HepG2 (cell line): ENCODE data around the gene PKIB. TPM values are rescaled to one million over a fixed set of nuclear protein-coding genes. Genes with fewer than 3 reads are reported as not detected.

Experiments
- ATAC-seq: fragments of 200-7000 bp; cut with Tn5 transposase; 3 replicates; pipeline ENCODE4 v1.9.1; 2020; ENCODE audit warnings: mild to moderate bottlenecking, moderate library complexity
- BruUV-seq: library from RNA; stranded (reverse); fragments of 400-500 nt; replicated peaks from 2 replicates; lab custom pipeline; 2021; lab: Mats Ljungman, UMichigan
- CTCF ChIA-PET: fragments of 300-600 bp; formaldehyde crosslinking; extraction: SDS; loops from one replicate; lab custom pipeline; 2021; ENCODE audit warnings: low total read pairs, inconsistent platforms, low intra/inter-chr PET ratio; lab: Yijun Ruan, JAX
- POLR2A ChIA-PET: fragments of 350-600 bp; sonication (Branson Sonifier 250); formaldehyde crosslinking; loops from one replicate; lab custom pipeline; 2020; ENCODE audit warnings: antibody characterized with exemption, inconsistent platforms; lab: Yijun Ruan, JAX
- DNase-seq: peaks from one replicate; pipeline ENCODE4 v3.0.0-alpha.2; 2015; ENCODE audit warnings: low spot score
- FAIRE-seq: peaks from 3 replicates; lab custom pipeline; 2011; peaks lifted over from hg19 to GRCh38; lab: Jason Lieb, UNC
- H2AFZ ChIP-seq: one replicate; pipeline ENCODE4 v1.6.1; 2011; ENCODE audit warnings: low read length, inconsistent platforms
- H3K27ac ChIP-seq: fragments of 300-600 bp; 3 replicates; pipeline ENCODE4 v1.8.0; 2011; ENCODE audit warnings: mixed run types, mild to moderate bottlenecking, mixed read lengths, low read length, inconsistent platforms; ENCODE audit not compliant: insufficient read depth; ENCODE audit errors: extremely low read length
- H3K27me3 ChIP-seq, 2 experiments: fragments of 200-600 bp in 1 of 2; 2 replicates in 1 of 2; 3 replicates in 1 of 2; pipeline versions ENCODE4 v1.6.0 to v1.8.0; 2011; ENCODE audit warnings: low read length in 2 of 2, mild to moderate bottlenecking in 2 of 2, moderate library complexity in 2 of 2, inconsistent platforms in 1 of 2; ENCODE audit not compliant: insufficient read depth in 2 of 2, control insufficient read depth in 1 of 2
- H3K36me3 ChIP-seq, 2 experiments: fragments of 200-600 bp in 1 of 2; replicated peaks in 1 of 2; 2 replicates in 1 of 2; 3 replicates in 1 of 2; pipeline versions ENCODE4 v1.5.1 to v1.8.0; 2011; ENCODE audit warnings: low read length in 2 of 2, inconsistent platforms in 1 of 2; ENCODE audit not compliant: insufficient read depth in 2 of 2, control insufficient read depth in 1 of 2
- H3K4me1 ChIP-seq: 2 replicates; pipeline ENCODE4 v1.5.1; 2012; ENCODE audit warnings: low read length, inconsistent platforms; ENCODE audit not compliant: insufficient read depth
- H3K4me2 ChIP-seq: 2 replicates; pipeline ENCODE4 v1.6.0; 2011; ENCODE audit warnings: low read depth, low read length, inconsistent platforms
- H3K4me3 ChIP-seq, 3 experiments: fragments of 200-600 bp in 1 of 3; sonication (generic), shearing (Covaris generic) in 1 of 3; replicated peaks in 1 of 3; 2 replicates each; pipeline ENCODE4 v1.5.1; 2011 to 2016; ENCODE audit warnings: low read length in 3 of 3, inconsistent platforms in 2 of 3, low read depth in 2 of 3, mild to moderate bottlenecking in 2 of 3, control low read depth in 1 of 3, mixed read lengths in 1 of 3; ENCODE audit not compliant: insufficient read depth in 1 of 3
- H3K79me2 ChIP-seq: one replicate; pipeline ENCODE4 v1.6.1; 2011; ENCODE audit warnings: low read length, inconsistent platforms; ENCODE audit not compliant: insufficient read depth
- H3K9ac ChIP-seq: 2 replicates; pipeline ENCODE4 v1.6.0; 2011; ENCODE audit warnings: mild to moderate bottlenecking, low read depth, low read length, inconsistent platforms; ENCODE audit not compliant: insufficient read depth
- H3K9me3 ChIP-seq: 2 replicates; pipeline ENCODE4 v1.5.1; 2012; ENCODE audit warnings: mild to moderate bottlenecking, low read length
- H4K20me1 ChIP-seq: 2 replicates; pipeline ENCODE4 v1.6.0; 2011; ENCODE audit warnings: inconsistent platforms, mild to moderate bottlenecking, low read length, moderate library complexity; ENCODE audit not compliant: insufficient read depth
- ATAD3A ChIP-seq: sonication (generic); formaldehyde crosslinking; IDR thresholded peaks from 2 replicates; pipeline ENCODE4 v1.4.0; 2020; ENCODE audit warnings: missing genetic modification reagents
- ATF1 ChIP-seq: IDR thresholded peaks from 2 replicates; pipeline ENCODE4 v1.6.1; 2016; ENCODE audit warnings: mild to moderate bottlenecking, control low read depth
- CEBPB ChIP-seq: IDR thresholded peaks from 2 replicates; pipeline ENCODE4 v1.6.1; 2011; ENCODE audit warnings: low read depth, low read length, improper control_type of control experiment, borderline replicate concordance
- CSRNP1 ChIP-seq: sonication (generic); formaldehyde crosslinking; IDR thresholded peaks from 2 replicates; pipeline ENCODE4 v1.8.1; 2023; ENCODE audit warnings: mild to moderate bottlenecking, missing genetic modification reagents
- DNMT3B ChIP-seq: conservative IDR thresholded peaks from 2 replicates; pipeline ENCODE4 v1.6.1; 2016; ENCODE audit warnings: missing biosample characterization, control low read depth
- FOXO1 ChIP-seq: sonication (generic); formaldehyde crosslinking; IDR thresholded peaks from 2 replicates; pipeline ENCODE4 v1.4.0; 2020; ENCODE audit warnings: missing genetic modification reagents
- HOXA7 ChIP-seq: sonication (generic); formaldehyde crosslinking; IDR thresholded peaks from 2 replicates; pipeline ENCODE4 v1.8.1; 2022; ENCODE audit warnings: mild to moderate bottlenecking, missing genetic modification reagents, moderate library complexity
- KDM2A ChIP-seq: sonication (generic); formaldehyde crosslinking; IDR thresholded peaks from 2 replicates; pipeline ENCODE4 v1.4.0; 2020; ENCODE audit warnings: low read depth, missing genetic modification reagents, borderline replicate concordance
- MEIS1 ChIP-seq: sonication (generic); formaldehyde crosslinking; IDR thresholded peaks from 2 replicates; pipeline ENCODE4 v1.9.0; 2021; ENCODE audit warnings: mild to moderate bottlenecking, missing genetic modification reagents, moderate library complexity, borderline replicate concordance
- PATZ1 ChIP-seq: sonication (generic); formaldehyde crosslinking; IDR thresholded peaks from 2 replicates; pipeline ENCODE4 v1.4.0; 2020; ENCODE audit warnings: missing genetic modification reagents
- SALL2 ChIP-seq: sonication (generic); formaldehyde crosslinking; IDR thresholded peaks from 2 replicates; pipeline ENCODE4 v1.8.1; 2023; ENCODE audit warnings: mild to moderate bottlenecking, missing genetic modification reagents, inconsistent platforms
- SNAI1 ChIP-seq: sonication (generic); formaldehyde crosslinking; IDR thresholded peaks from 2 replicates; pipeline ENCODE4 v1.5.0; 2020; ENCODE audit warnings: mild to moderate bottlenecking, missing genetic modification reagents, borderline replicate concordance
- ZNF12 ChIP-seq: sonication (generic); formaldehyde crosslinking; IDR thresholded peaks from 2 replicates; pipeline ENCODE4 v1.5.0; 2020; ENCODE audit warnings: missing genetic modification reagents
- ZNF362 ChIP-seq: sonication (generic); formaldehyde crosslinking; IDR thresholded peaks from 2 replicates; pipeline ENCODE4 v1.4.0; 2020; ENCODE audit warnings: missing genetic modification reagents, mild to moderate bottlenecking, borderline replicate concordance
- ZNF546 ChIP-seq: sonication (generic); formaldehyde crosslinking; conservative IDR thresholded peaks from 2 replicates; pipeline ENCODE4 v1.8.1; 2023; ENCODE audit warnings: mild to moderate bottlenecking, missing genetic modification reagents
- ZNF557 ChIP-seq: sonication (generic); formaldehyde crosslinking; IDR thresholded peaks from 2 replicates; pipeline ENCODE4 v1.4.0; 2020; ENCODE audit warnings: missing genetic modification reagents
- ZNF616 ChIP-seq: sonication (generic); formaldehyde crosslinking; IDR thresholded peaks from 2 replicates; pipeline ENCODE4 v1.5.0; 2020; ENCODE audit warnings: low read depth, mild to moderate bottlenecking, missing genetic modification reagents
- ZNF639 ChIP-seq: conservative IDR thresholded peaks from 2 replicates; pipeline ENCODE4 v1.6.1; 2018; ENCODE audit warnings: missing genetic modification reagents
- ZNF879 ChIP-seq: sonication (generic); formaldehyde crosslinking; IDR thresholded peaks from 2 replicates; pipeline ENCODE4 v1.8.1; 2023; ENCODE audit warnings: missing genetic modification reagents
- WGBS: methylation state at CpG from one replicate; pipeline ENCODE4 v1.1.6; 2017; ENCODE audit warnings: low lambda C conversion rate; 5-methylcytosine and 5-hydroxymethylcytosine counted together
- in situ Hi-C: cut with HindIII; loops from 2 replicates; pipeline ENCODE4 v1.10.0; 2017; ENCODE audit warnings: low pct_unique_long_range_greater_than_20kb; ENCODE audit not compliant: extremely low pct_ligation_motif_present
- intact Hi-C: fragments of 100-400 bp; cut with micrococcal nuclease; formaldehyde crosslinking; loops from one replicate; pipeline ENCODE4 v1.10.0; 2022; ENCODE audit not compliant: unreplicated experiment
- polyA plus RNA-seq, 8 experiments: library from polyadenylated mRNA; depleted of rRNA in 3 of 8; stranded (reverse) in 7 of 8; unstranded in 1 of 8; fragments of >200 nt; fragmentation: Illumina TruSeq in 4 of 8; extraction: Trizol in 4 of 8; gene quantifications; 2 replicates each; pipeline versions ENCODE4 v1.2.1 to v1.2.3, GENCODE V29; 2011 to 2016; ENCODE audit warnings: low read depth in 4 of 8, missing spikeins in 1 of 8, mixed read lengths in 1 of 8; ENCODE audit not compliant: insufficient read depth in 1 of 8
- total RNA-seq, 5 experiments: library from RNA; depleted of rRNA; stranded (reverse); fragments of >200 nt; fragmentation: Illumina TruSeq; extraction: Trizol; gene quantifications; 2 replicates each; pipeline ENCODE4 v1.2.3, GENCODE V29; 2016; ENCODE audit warnings: low read depth in 1 of 5

The PKIB gene
- total and polyA plus RNA-seq, 2 of the 13 experiments (the other 11 are each of a cell fraction or from before 2014, with no cell fraction given) = 1.4 to 1.5 TPM

- TF ChIP-seq MEIS1 (CRISPR knock-in tag) (no peak), ZNF879 (no peak), ATF1 (CRISPR knock-in tag) (no peak), ZNF639 (CRISPR knock-in tag) (no peak), ZNF12 (CRISPR knock-in tag) (no peak), CSRNP1 (no peak)
Observed at GRCh38 chr6:122563364-122564052, 46.7 kb upstream of the PKIB start (continued).

- no peak overlapping the region for H2AFZ ChIP-seq
- CTCF ChIA-PET = no interaction called here
- H3K36me3 ChIP-seq = no peaks in the 10 kb centered on the region
- in situ Hi-C loops (no loop called here), intact Hi-C loops (no loop called here)
- BruUV-seq = no TSS peak
- no peak overlapping the region for H3K27ac ChIP-seq
- H3K79me2 ChIP-seq = no peaks in the 10 kb centered on the region
- H3K9me3 ChIP-seq = no peaks in the 10 kb centered on the region
- DNase-seq (no peak), FAIRE-seq (no peak), ATAC-seq (no peak)
- POLR2A ChIA-PET = no interaction called here
- 41% methylated on average over 3 of the region's 3 CpGs for WGBS
- no peaks in the 10 kb centered on the region for H4K20me1 ChIP-seq
- H3K4me2 ChIP-seq = no peak overlapping the region
- H3K9ac ChIP-seq = no peak overlapping the region
- H3K27me3 ChIP-seq = no peaks in the 10 kb centered on the region
- no peaks in the 10 kb centered on the region for H3K4me1 ChIP-seq
- no peak overlapping the region for H3K4me3 ChIP-seq
- TF ChIP-seq KDM2A (no peak), PATZ1 (CRISPR knock-in tag) (no peak), HOXA7 (CRISPR knock-in tag) (no peak), ZNF362 (CRISPR knock-in tag) (no peak), CEBPB (no peak), ZNF557 (CRISPR knock-in tag) (no peak), SNAI1 (CRISPR knock-in tag) (no peak), ZNF616 (CRISPR knock-in tag) (no peak), ATAD3A (no peak), DNMT3B (CRISPR knock-in tag) (no peak), SALL2 (CRISPR knock-in tag) (no peak), ZNF546 (CRISPR knock-in tag) (no peak), FOXO1 (CRISPR knock-in tag) (no peak)
Observed at GRCh38 chr6:122564230-122564629, 46.0 kb upstream of the PKIB start.
